ENCODE results near the gene SLC30A5. TPM values are rescaled to one million over a fixed set of nuclear protein-coding genes. Genes with fewer than 3 reads are reported as not detected.

The SLC30A5 gene
- total and polyA plus RNA-seq, 2 of the 13 experiments (the other 11 are each of a cell fraction or from before 2014, with no cell fraction given) = 46.0 to 53.6 TPM

DNA sequence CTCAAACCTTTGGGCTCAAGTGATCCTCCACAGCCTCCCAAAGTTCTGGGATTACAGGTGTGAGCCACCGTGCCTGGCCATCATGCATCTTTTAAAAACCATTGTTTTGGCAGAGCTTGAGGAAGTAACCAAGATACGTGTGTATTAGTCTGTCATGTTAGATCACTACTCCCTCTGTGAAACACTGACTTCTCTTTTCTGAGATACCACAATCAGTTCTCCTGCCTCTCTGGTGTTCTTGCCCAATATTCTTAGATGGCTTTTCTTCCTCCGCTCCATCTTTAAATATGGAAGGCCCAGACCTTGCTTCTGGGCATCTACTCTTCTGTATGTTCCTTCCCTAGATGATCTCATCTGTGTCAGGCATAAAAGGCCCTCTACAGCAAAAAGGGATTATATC lies 58.9 kb downstream of the SLC30A5 start:
- Histone ChIP-seq H3K27ac (ENCODE audit: extremely low read length, insufficient read depth, low read length) (no peak overlapping the region), H3K4me1 (ENCODE audit: insufficient read depth, low read length) (peaks cover 10% of the 10 kb centered on the region; the same call in 1 of the 2 replicates), H3K36me3 (replicated peaks in 1 of 2; ENCODE audit: control insufficient read depth in 1 of 2, insufficient read depth in 2 of 2, low read length in 2 of 2) (no peaks in the 10 kb centered on the region), H3K9me3 (ENCODE audit: low read length) (no peaks in the 10 kb centered on the region), H2AFZ (ENCODE audit: low read length) (no peak overlapping the region), H3K4me2 (ENCODE audit: low read depth, low read length) (no peak overlapping the region), H3K27me3 (ENCODE audit: control insufficient read depth in 1 of 2, insufficient read depth in 2 of 2, low read length in 2 of 2) (no peaks in the 10 kb centered on the region), H3K9ac (ENCODE audit: insufficient read depth, low read depth, low read length) (no peak overlapping the region), H3K79me2 (ENCODE audit: insufficient read depth, low read length) (no peaks in the 10 kb centered on the region), H4K20me1 (ENCODE audit: insufficient read depth, low read length) (no peaks in the 10 kb centered on the region), H3K4me3 (replicated peaks in 1 of 3; ENCODE audit: insufficient read depth in 1 of 3, low read depth in 2 of 3, low read length in 3 of 3) (no peak overlapping the region)
- no peak for TF ChIP-seq ZNF891 (CRISPR knock-in tag; IDR thresholded peaks at IDR 0.05)
- intact Hi-C loops (cut with micrococcal nuclease; ENCODE audit: unreplicated experiment) = no loop called here
- DNase-seq (ENCODE audit: low spot score) (no peak), ATAC-seq (no peak), FAIRE-seq (no peak)
- CTCF ChIA-PET (ENCODE audit: low intra/inter-chr PET ratio, low total read pairs) = no interaction called here
- BruUV-seq (replicated peaks) = no TSS peak
- WGBS (ENCODE audit: low lambda C conversion rate) = 44% methylated on average over 3 of the region's 3 CpGs
- POLR2A ChIA-PET = no interaction called here
- in situ Hi-C loops (cut with HindIII; ENCODE audit: extremely low pct_ligation_motif_present, low pct_unique_long_range_greater_than_20kb) = no loop called here

DNA sequence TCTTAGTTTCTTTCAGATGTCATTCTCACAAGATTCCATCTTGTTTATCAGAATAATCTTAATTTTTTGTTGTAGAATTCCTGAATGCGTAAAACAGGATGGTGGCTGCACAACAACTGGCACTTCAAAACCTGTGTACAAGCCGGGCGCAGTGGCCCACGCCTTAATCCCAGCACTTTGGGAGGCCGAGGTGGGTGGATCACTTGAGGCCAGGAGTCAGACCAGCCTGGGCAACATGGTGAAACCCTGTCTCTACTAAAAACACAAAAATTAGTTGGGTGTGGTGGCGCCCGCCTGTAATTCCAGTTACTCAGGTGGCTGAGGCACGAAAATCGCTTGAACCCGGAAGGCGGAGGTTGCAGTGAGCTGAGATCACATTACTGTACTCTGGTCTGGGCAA lies 62.6 kb downstream of the SLC30A5 start:
- 87% methylated on average over 11 of the region's 11 CpGs for WGBS (ENCODE audit: low lambda C conversion rate)
- no peaks in the 10 kb centered on the region for H3K36me3 ChIP-seq (replicated peaks in 1 of 2; ENCODE audit: control insufficient read depth in 1 of 2, insufficient read depth in 2 of 2, low read length in 2 of 2)
- POLR2A ChIA-PET = no interaction called here

More for the DNA sequence above, 62.6 kb downstream of the SLC30A5 start:
- Histone ChIP-seq H3K27me3 (ENCODE audit: control insufficient read depth in 1 of 2, insufficient read depth in 2 of 2, low read length in 2 of 2) (no peaks in the 10 kb centered on the region; a peak in 1 of 5 replicates), H3K9me3 (ENCODE audit: low read length) (no peaks in the 10 kb centered on the region), H3K9ac (ENCODE audit: insufficient read depth, low read depth, low read length) (no peak overlapping the region), H4K20me1 (ENCODE audit: insufficient read depth, low read length) (no peaks in the 10 kb centered on the region), H3K4me1 (ENCODE audit: insufficient read depth, low read length) (no peaks in the 10 kb centered on the region), H3K4me3 (replicated peaks in 1 of 3; ENCODE audit: insufficient read depth in 1 of 3, low read depth in 2 of 3, low read length in 3 of 3) (no peak overlapping the region), H3K79me2 (ENCODE audit: insufficient read depth, low read length) (no peaks in the 10 kb centered on the region), H2AFZ (ENCODE audit: low read length) (no peak overlapping the region), H3K27ac (ENCODE audit: extremely low read length, insufficient read depth, low read length) (no peak overlapping the region), H3K4me2 (ENCODE audit: low read depth, low read length) (no peak overlapping the region)
- in situ Hi-C loops (cut with HindIII; ENCODE audit: extremely low pct_ligation_motif_present, low pct_unique_long_range_greater_than_20kb) (no loop called here), intact Hi-C loops (cut with micrococcal nuclease; ENCODE audit: unreplicated experiment) (no loop called here)
- CTCF ChIA-PET (ENCODE audit: low intra/inter-chr PET ratio, low total read pairs) = no interaction called here
- TF ChIP-seq, protein P1, sequence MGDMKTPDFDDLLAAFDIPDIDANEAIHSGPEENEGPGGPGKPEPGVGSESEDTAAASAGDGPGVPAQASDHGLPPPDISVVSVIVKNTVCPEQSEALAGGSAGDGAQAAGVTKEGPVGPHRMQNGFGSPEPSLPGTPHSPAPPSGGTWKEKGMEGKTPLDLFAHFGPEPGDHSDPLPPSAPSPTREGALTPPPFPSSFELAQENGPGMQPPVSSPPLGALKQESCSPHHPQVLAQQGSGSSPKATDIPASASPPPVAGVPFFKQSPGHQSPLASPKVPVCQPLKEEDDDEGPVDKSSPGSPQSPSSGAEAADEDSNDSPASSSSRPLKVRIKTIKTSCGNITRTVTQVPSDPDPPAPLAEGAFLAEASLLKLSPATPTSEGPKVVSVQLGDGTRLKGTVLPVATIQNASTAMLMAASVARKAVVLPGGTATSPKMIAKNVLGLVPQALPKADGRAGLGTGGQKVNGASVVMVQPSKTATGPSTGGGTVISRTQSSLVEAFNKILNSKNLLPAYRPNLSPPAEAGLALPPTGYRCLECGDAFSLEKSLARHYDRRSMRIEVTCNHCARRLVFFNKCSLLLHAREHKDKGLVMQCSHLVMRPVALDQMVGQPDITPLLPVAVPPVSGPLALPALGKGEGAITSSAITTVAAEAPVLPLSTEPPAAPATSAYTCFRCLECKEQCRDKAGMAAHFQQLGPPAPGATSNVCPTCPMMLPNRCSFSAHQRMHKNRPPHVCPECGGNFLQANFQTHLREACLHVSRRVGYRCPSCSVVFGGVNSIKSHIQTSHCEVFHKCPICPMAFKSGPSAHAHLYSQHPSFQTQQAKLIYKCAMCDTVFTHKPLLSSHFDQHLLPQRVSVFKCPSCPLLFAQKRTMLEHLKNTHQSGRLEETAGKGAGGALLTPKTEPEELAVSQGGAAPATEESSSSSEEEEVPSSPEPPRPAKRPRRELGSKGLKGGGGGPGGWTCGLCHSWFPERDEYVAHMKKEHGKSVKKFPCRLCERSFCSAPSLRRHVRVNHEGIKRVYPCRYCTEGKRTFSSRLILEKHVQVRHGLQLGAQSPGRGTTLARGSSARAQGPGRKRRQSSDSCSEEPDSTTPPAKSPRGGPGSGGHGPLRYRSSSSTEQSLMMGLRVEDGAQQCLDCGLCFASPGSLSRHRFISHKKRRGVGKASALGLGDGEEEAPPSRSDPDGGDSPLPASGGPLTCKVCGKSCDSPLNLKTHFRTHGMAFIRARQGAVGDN (CRISPR knock-in tag; IDR thresholded peaks at IDR 0.05) = no peak
- no peak for TF ChIP-seq AHR (CRISPR knock-in tag; IDR thresholded peaks at IDR 0.05)
- no peak for TF ChIP-seq ELF4 (CRISPR knock-in tag; IDR thresholded peaks at IDR 0.05; ENCODE audit: borderline replicate concordance)
- TF ChIP-seq ZNF143 (CRISPR knock-in tag; IDR thresholded peaks at IDR 0.05) = no peak
- no peak for TF ChIP-seq ZSCAN9 (CRISPR knock-in tag; IDR thresholded peaks at IDR 0.05; ENCODE audit: borderline replicate concordance)
- no peak for TF ChIP-seq BRD4 (CRISPR knock-in tag; IDR thresholded peaks at IDR 0.05)
- no peak for TF ChIP-seq PHF5A (CRISPR knock-in tag; IDR thresholded peaks at IDR 0.05; ENCODE audit: low read depth, unreplicated experiment)
- TF ChIP-seq NFE2L2 (IDR thresholded peaks at IDR 0.05; ENCODE audit: low read length) = no peak
- TF ChIP-seq ZFP36L1 (CRISPR knock-in tag; IDR thresholded peaks at IDR 0.05) = no peak
- no peak for TF ChIP-seq HCFC1 (IDR thresholded peaks at IDR 0.05; ENCODE audit: low read depth, low read length)
- TF ChIP-seq, protein P2, sequence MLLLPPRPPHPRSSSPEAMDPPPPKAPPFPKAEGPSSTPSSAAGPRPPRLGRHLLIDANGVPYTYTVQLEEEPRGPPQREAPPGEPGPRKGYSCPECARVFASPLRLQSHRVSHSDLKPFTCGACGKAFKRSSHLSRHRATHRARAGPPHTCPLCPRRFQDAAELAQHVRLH (CRISPR knock-in tag; IDR thresholded peaks at IDR 0.05; ENCODE audit: borderline replicate concordance, low read depth) = no peak
- FAIRE-seq = no peak
- ATAC-seq = no peak
- BruUV-seq (replicated peaks) = no TSS peak
- no peak for DNase-seq (ENCODE audit: low spot score)
